Inflammatory macrophage treated with lipopolysaccharide for 4 hours (primary cell): ENCODE measurements around the gene GOT1.

Experiments used
- DNase-seq: peaks from one replicate; pipeline ENCODE4 v3.0.0-alpha.2; 2020

The GOT1 gene

DNA sequence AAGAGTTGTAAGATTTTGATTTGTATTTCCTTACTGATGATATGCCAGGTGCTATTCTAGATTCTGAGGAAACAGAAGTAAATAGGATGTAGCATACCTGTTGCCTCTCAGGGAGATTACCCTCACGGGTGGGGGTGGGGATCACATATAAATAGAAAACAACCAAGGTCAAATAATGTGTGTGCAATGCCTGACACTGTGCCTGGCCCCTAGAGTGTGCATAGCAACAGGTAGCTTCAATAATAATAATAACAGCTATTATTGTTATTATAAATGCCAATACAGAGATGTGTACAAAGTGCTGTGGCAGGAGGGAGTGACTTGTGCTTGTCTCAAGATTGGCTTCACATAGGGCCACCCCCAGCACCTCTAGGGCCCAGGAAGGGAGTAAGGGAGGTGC, 77.2 kb downstream of the GOT1 start:
- no peak for DNase-seq

DNA sequence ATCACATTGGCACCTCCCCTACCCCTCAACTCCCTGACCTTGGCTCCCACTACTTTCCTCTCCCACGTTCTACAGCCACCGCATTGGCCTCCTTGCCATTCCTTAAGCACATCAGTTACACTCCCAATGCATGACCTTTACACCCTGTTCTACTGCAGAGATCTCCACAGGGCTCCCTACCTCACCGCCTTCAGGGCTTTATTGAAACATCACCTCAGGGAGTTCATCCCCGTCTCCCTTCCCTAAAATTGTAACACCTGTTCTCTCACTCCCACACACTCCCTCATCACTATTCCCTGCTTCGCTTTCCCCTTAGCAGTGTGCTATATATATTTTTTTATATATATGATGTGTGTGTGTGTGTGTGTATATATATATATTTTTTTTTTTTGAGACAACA, 82.8 kb downstream of the GOT1 start:
- DNase-seq, result no peak
